Measurements from ENCODE around the gene TSSK2. TPM values are rescaled to one million over a fixed set of nuclear protein-coding genes. Genes with fewer than 3 reads are reported as not detected.
A peak's percentile ranks its signal among the peaks of the same experiment; 100 is the strongest.

Gene TSSK2
- total and polyA plus RNA-seq, 2 donors (not counting 3 experiments of a cell fraction or from before 2014, with no cell fraction given): not detected

DNA sequence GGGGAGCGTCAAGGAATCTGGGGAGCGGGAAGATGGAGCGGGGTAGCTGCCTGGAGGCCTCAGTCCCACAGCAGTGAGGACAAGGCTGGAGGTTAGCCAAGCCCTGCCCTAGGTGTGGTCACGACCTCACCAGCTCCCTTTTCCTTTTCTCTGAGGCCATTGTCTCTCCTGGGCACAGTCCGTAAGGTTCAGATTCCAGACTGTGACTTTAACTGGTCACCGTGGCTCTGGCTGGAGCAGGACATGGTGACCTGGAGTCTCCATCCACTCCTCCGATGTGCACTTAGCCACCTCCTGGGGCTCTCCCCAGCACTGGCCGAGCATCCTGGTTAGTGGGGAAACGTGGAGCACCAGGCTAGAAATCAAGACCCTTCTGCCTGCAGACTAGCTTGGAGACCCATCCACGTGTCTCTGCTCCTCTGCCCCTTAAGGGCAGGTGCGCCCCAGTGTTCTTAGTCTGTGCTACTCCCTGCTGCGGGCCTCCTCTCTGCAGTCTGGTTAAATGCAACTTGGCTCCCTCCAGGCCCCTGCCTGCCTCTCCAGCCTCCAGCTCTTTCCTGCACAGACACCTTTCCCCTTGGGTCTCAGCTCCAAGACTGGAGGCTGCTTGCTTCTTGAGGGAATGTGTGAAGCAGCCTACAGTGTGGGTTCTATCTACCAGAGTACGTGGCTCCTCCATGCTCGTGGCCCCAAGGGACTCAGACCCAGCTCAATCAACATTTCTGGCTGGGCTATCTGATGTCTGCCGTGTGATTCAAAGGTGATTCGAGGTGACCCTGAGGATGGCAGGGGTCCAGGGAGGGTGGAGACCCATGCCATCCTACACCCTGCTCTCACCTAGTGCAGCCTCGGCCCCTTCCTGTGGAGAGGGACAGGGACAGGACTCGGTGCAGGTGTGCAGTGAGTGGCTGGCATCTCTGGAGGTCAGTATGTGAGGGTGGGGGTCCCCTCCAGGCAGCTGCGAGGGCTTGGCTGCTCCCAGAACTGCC, 42.2 kb downstream of the TSSK2 start:
- dilution Hi-C loops (cut with MboI; ENCODE audit: extremely low pct_ligation_motif_present, low sequenced_read_pairs): no loop called here
- Histone ChIP-seq H3K27ac (ENCODE audit: insufficient read depth, low read depth, low read length) (no peak overlapping the region), H3K27me3 (ENCODE audit: control insufficient read depth in 2 of 2, insufficient read depth in 2 of 2, low read length in 2 of 2) (peaks cover 10 to 16% of the 10 kb centered on the region in 2 experiments), H4K20me1 (replicated peaks; ENCODE audit: control insufficient read depth, extremely low read depth, insufficient read depth, low read length) (no peaks in the 10 kb centered on the region), H3K4me3 (replicated peaks in 1 of 3; ENCODE audit: insufficient read depth in 1 of 3, low read depth in 1 of 3, low read length in 3 of 3) (peak overlapping the region in 1 of 3 experiments; percentile 73), H3K4me1 (ENCODE audit: control insufficient read depth, extremely low read depth, insufficient read depth, low read length) (peaks cover 22% of the 10 kb centered on the region), H3K9me1 (replicated peaks; ENCODE audit: control insufficient read depth, extremely low read depth, insufficient read depth, low read length) (no peaks in the 10 kb centered on the region), H3K79me2 (ENCODE audit: control insufficient read depth, insufficient read depth, low read length) (peaks cover 36% of the 10 kb centered on the region), H3K9ac (replicated peaks; ENCODE audit: extremely low read depth, insufficient read depth, low read length) (no peak overlapping the region), H2AFZ (ENCODE audit: low read depth, low read length) (no peak overlapping the region), H3K9me3 (replicated peaks; ENCODE audit: control insufficient read depth, insufficient read depth, low read length) (no peaks in the 10 kb centered on the region), H3K36me3 (ENCODE audit: control insufficient read depth in 2 of 2, extremely low read depth in 1 of 2, insufficient read depth in 2 of 2, low read length in 2 of 2) (peaks cover 0 to 5% of the 10 kb centered on the region in 2 experiments), H3K4me2 (ENCODE audit: insufficient read depth, low read length) (peak overlapping the region; percentile 83)
- intact Hi-C loops (cut with micrococcal nuclease): no loop called here
- ChIA-PET POLR2A (no interaction called here), CTCF (no interaction called here)
- FAIRE-seq (no peak), DNase-seq (ENCODE audit: low read depth, low spot score) (no peak)
- no TSS peak for BruUV-seq (replicated peaks)
- TF ChIP-seq POLR2A (IDR thresholded peaks at IDR 0.05; ENCODE audit: low read depth, low read length): no peak
- TF ChIP-seq JUN (IDR thresholded peaks at IDR 0.05; ENCODE audit: borderline replicate concordance, insufficient read depth, insufficient read length, low read depth): no peak
- no peak for TF ChIP-seq MYC (IDR thresholded peaks at IDR 0.05; ENCODE audit: low read depth, low read length)
- TF ChIP-seq FOS (IDR thresholded peaks at IDR 0.05; ENCODE audit: borderline replicate concordance, insufficient read depth, low read length): no peak
- no peak for TF ChIP-seq POLR2AphosphoS5 (IDR thresholded peaks at IDR 0.05; ENCODE audit: insufficient read depth, low read depth, low read length)
- TF ChIP-seq, protein P1, sequence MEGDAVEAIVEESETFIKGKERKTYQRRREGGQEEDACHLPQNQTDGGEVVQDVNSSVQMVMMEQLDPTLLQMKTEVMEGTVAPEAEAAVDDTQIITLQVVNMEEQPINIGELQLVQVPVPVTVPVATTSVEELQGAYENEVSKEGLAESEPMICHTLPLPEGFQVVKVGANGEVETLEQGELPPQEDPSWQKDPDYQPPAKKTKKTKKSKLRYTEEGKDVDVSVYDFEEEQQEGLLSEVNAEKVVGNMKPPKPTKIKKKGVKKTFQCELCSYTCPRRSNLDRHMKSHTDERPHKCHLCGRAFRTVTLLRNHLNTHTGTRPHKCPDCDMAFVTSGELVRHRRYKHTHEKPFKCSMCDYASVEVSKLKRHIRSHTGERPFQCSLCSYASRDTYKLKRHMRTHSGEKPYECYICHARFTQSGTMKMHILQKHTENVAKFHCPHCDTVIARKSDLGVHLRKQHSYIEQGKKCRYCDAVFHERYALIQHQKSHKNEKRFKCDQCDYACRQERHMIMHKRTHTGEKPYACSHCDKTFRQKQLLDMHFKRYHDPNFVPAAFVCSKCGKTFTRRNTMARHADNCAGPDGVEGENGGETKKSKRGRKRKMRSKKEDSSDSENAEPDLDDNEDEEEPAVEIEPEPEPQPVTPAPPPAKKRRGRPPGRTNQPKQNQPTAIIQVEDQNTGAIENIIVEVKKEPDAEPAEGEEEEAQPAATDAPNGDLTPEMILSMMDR (IDR thresholded peaks at IDR 0.05; ENCODE audit: extremely low read depth in 1 of 2, insufficient read depth in 1 of 2, low read depth in 1 of 2, low read length in 2 of 2): no peak
